GM23248 (cell line): ENCODE data around the gene RASGEF1C.

Source experiments
- EZH2 ChIP-seq: fragments of 200-600 bp; sonication (generic); IDR thresholded peaks from 2 replicates; pipeline ENCODE4 v1.6.1; 2018; ENCODE audit warnings: antibody characterized with exemption, mild to moderate bottlenecking; ENCODE audit not compliant: insufficient read depth, poor library complexity, severe bottlenecking
- EZH2phosphoT487 ChIP-seq: fragments of 200-600 bp; sonication (generic); IDR thresholded peaks from 2 replicates; pipeline ENCODE4 v1.6.1; 2018; ENCODE audit warnings: antibody characterized with exemption, moderate library complexity, mild to moderate bottlenecking, low read depth; ENCODE audit not compliant: insufficient read depth

DNA sequence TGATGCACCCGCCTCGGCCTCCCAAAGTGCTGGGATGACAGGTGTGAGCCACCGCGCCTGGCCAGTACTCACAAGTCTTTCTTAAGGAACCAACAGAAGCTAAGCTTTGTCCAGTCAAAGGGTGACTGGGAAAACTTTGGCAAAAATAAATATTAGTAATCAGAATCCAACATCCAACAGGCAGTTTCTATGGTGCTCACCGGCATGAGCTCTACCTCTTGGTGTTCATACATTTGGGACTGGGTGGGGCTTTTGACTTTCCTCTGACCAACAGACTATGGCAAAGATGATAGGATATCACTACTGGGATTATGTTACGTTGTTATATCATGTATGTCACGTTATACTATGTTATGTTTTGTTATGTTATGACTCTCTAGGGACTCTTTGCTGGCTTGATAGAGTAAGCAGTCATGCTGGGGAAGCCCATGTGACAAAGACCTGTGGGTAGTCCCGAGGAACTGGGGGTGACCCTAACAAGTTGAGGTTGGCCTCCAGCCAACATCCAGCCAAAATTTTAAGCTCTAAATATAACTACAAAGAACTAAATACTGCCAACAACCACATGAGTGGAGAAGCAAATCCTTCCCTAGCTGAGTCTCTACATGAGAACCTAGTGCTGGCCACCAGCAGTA, 6.0 kb downstream of the RASGEF1C start:
- TF ChIP-seq EZH2phosphoT487 (no peak), EZH2 (no peak)
